HepG2 (cell line): ENCODE data around the gene ALG14. TPM values are rescaled to one million over a fixed set of nuclear protein-coding genes. Genes with fewer than 3 reads are reported as not detected.

Experiments
- ATAC-seq: fragments of 200-7000 bp; cut with Tn5 transposase; 3 replicates; pipeline ENCODE4 v1.9.1; 2020; ENCODE audit warnings: mild to moderate bottlenecking, moderate library complexity
- BruUV-seq: library from RNA; stranded (reverse); fragments of 400-500 nt; replicated peaks from 2 replicates; lab custom pipeline; 2021; lab: Mats Ljungman, UMichigan
- CTCF ChIA-PET: fragments of 300-600 bp; formaldehyde crosslinking; extraction: SDS; loops from one replicate; lab custom pipeline; 2021; ENCODE audit warnings: low total read pairs, inconsistent platforms, low intra/inter-chr PET ratio; lab: Yijun Ruan, JAX
- POLR2A ChIA-PET: fragments of 350-600 bp; sonication (Branson Sonifier 250); formaldehyde crosslinking; loops from one replicate; lab custom pipeline; 2020; ENCODE audit warnings: antibody characterized with exemption, inconsistent platforms; lab: Yijun Ruan, JAX
- DNase-seq: peaks from one replicate; pipeline ENCODE4 v3.0.0-alpha.2; 2015; ENCODE audit warnings: low spot score
- FAIRE-seq: peaks from 3 replicates; lab custom pipeline; 2011; peaks lifted over from hg19 to GRCh38; lab: Jason Lieb, UNC
- H2AFZ ChIP-seq: one replicate; pipeline ENCODE4 v1.6.1; 2011; ENCODE audit warnings: low read length, inconsistent platforms
- H3K27ac ChIP-seq: fragments of 300-600 bp; 3 replicates; pipeline ENCODE4 v1.8.0; 2011; ENCODE audit warnings: mixed run types, mild to moderate bottlenecking, mixed read lengths, low read length, inconsistent platforms; ENCODE audit not compliant: insufficient read depth; ENCODE audit errors: extremely low read length
- H3K27me3 ChIP-seq, 2 experiments: fragments of 200-600 bp in 1 of 2; 2 replicates in 1 of 2; 3 replicates in 1 of 2; pipeline versions ENCODE4 v1.6.0 to v1.8.0; 2011; ENCODE audit warnings: low read length in 2 of 2, mild to moderate bottlenecking in 2 of 2, moderate library complexity in 2 of 2, inconsistent platforms in 1 of 2; ENCODE audit not compliant: insufficient read depth in 2 of 2, control insufficient read depth in 1 of 2
- H3K36me3 ChIP-seq, 2 experiments: fragments of 200-600 bp in 1 of 2; replicated peaks in 1 of 2; 2 replicates in 1 of 2; 3 replicates in 1 of 2; pipeline versions ENCODE4 v1.5.1 to v1.8.0; 2011; ENCODE audit warnings: low read length in 2 of 2, inconsistent platforms in 1 of 2; ENCODE audit not compliant: insufficient read depth in 2 of 2, control insufficient read depth in 1 of 2
- H3K4me1 ChIP-seq: 2 replicates; pipeline ENCODE4 v1.5.1; 2012; ENCODE audit warnings: low read length, inconsistent platforms; ENCODE audit not compliant: insufficient read depth
- H3K4me2 ChIP-seq: 2 replicates; pipeline ENCODE4 v1.6.0; 2011; ENCODE audit warnings: low read depth, low read length, inconsistent platforms
- H3K4me3 ChIP-seq, 3 experiments: fragments of 200-600 bp in 1 of 3; sonication (generic), shearing (Covaris generic) in 1 of 3; replicated peaks in 1 of 3; 2 replicates each; pipeline ENCODE4 v1.5.1; 2011 to 2016; ENCODE audit warnings: low read length in 3 of 3, inconsistent platforms in 2 of 3, low read depth in 2 of 3, mild to moderate bottlenecking in 2 of 3, control low read depth in 1 of 3, mixed read lengths in 1 of 3; ENCODE audit not compliant: insufficient read depth in 1 of 3
- H3K79me2 ChIP-seq: one replicate; pipeline ENCODE4 v1.6.1; 2011; ENCODE audit warnings: low read length, inconsistent platforms; ENCODE audit not compliant: insufficient read depth
- H3K9ac ChIP-seq: 2 replicates; pipeline ENCODE4 v1.6.0; 2011; ENCODE audit warnings: mild to moderate bottlenecking, low read depth, low read length, inconsistent platforms; ENCODE audit not compliant: insufficient read depth
- H3K9me3 ChIP-seq: 2 replicates; pipeline ENCODE4 v1.5.1; 2012; ENCODE audit warnings: mild to moderate bottlenecking, low read length
- H4K20me1 ChIP-seq: 2 replicates; pipeline ENCODE4 v1.6.0; 2011; ENCODE audit warnings: inconsistent platforms, mild to moderate bottlenecking, low read length, moderate library complexity; ENCODE audit not compliant: insufficient read depth
- ARNT ChIP-seq: fragments of 450-650 bp; IDR thresholded peaks from 2 replicates; pipeline ENCODE4 v1.6.1; 2017
- EHMT2 ChIP-seq: fragments of 200-600 bp; sonication (generic); IDR thresholded peaks from 2 replicates; pipeline ENCODE4 v1.7.0; 2017; ENCODE audit warnings: antibody characterized with exemption, low read depth, low read length, borderline replicate concordance
- KDM5A ChIP-seq: fragments of 200-600 bp; sonication (generic); IDR thresholded peaks from 2 replicates; pipeline ENCODE4 v1.7.0; 2018; ENCODE audit warnings: antibody characterized with exemption, mild to moderate bottlenecking, low read length, borderline replicate concordance
- ZNF33B ChIP-seq: sonication (generic); formaldehyde crosslinking; IDR thresholded peaks from 2 replicates; pipeline ENCODE4 v1.5.1; 2020; ENCODE audit warnings: mild to moderate bottlenecking, missing genetic modification reagents
- ZNF567 ChIP-seq: sonication (generic); formaldehyde crosslinking; IDR thresholded peaks from 2 replicates; pipeline ENCODE4 v1.8.1; 2023; ENCODE audit warnings: mild to moderate bottlenecking, missing genetic modification reagents, borderline replicate concordance
- ZNF569 ChIP-seq: sonication (generic); formaldehyde crosslinking; IDR thresholded peaks from 2 replicates; pipeline ENCODE4 v1.5.0; 2020; ENCODE audit warnings: mild to moderate bottlenecking, missing genetic modification reagents, moderate library complexity, borderline replicate concordance
- WGBS: methylation state at CpG from one replicate; pipeline ENCODE4 v1.1.6; 2017; ENCODE audit warnings: low lambda C conversion rate; 5-methylcytosine and 5-hydroxymethylcytosine counted together
- in situ Hi-C: cut with HindIII; loops from 2 replicates; pipeline ENCODE4 v1.10.0; 2017; ENCODE audit warnings: low pct_unique_long_range_greater_than_20kb; ENCODE audit not compliant: extremely low pct_ligation_motif_present
- intact Hi-C: fragments of 100-400 bp; cut with micrococcal nuclease; formaldehyde crosslinking; loops from one replicate; pipeline ENCODE4 v1.10.0; 2022; ENCODE audit not compliant: unreplicated experiment
- polyA plus RNA-seq, 8 experiments: library from polyadenylated mRNA; depleted of rRNA in 3 of 8; stranded (reverse) in 7 of 8; unstranded in 1 of 8; fragments of >200 nt; fragmentation: Illumina TruSeq in 4 of 8; extraction: Trizol in 4 of 8; gene quantifications; 2 replicates each; pipeline versions ENCODE4 v1.2.1 to v1.2.3, GENCODE V29; 2011 to 2016; ENCODE audit warnings: low read depth in 4 of 8, missing spikeins in 1 of 8, mixed read lengths in 1 of 8; ENCODE audit not compliant: insufficient read depth in 1 of 8
- total RNA-seq, 5 experiments: library from RNA; depleted of rRNA; stranded (reverse); fragments of >200 nt; fragmentation: Illumina TruSeq; extraction: Trizol; gene quantifications; 2 replicates each; pipeline ENCODE4 v1.2.3, GENCODE V29; 2016; ENCODE audit warnings: low read depth in 1 of 5

Gene ALG14
- total and polyA plus RNA-seq, 2 of the 13 experiments (the other 11 are each of a cell fraction or from before 2014, with no cell fraction given) = 4.5 to 12.7 TPM

- no peaks in the 10 kb centered on the region for H3K79me2 ChIP-seq
- ATAC-seq = no peak
- H3K27me3 ChIP-seq = no peaks in the 10 kb centered on the region
- DNase-seq = no peak
- ChIA-PET POLR2A (no interaction called here), CTCF (no interaction called here)
- no peak overlapping the region for H3K9ac ChIP-seq
- no peak overlapping the region for H3K4me2 ChIP-seq
- H3K4me1 ChIP-seq = no peaks in the 10 kb centered on the region
- no peaks in the 10 kb centered on the region for H4K20me1 ChIP-seq
- intact Hi-C loops (no loop called here), in situ Hi-C loops (loop anchor here (25.0 kb wide), 1 partner anchor 490 kb away; the partner anchor contains the start of gene F3)
- no peak for TF ChIP-seq ARNT
- TF ChIP-seq ZNF567 (CRISPR knock-in tag) = no peak
- no peak for TF ChIP-seq EHMT2
- FAIRE-seq = no peak
- no TSS peak for BruUV-seq
- no peaks in the 10 kb centered on the region; a peak in 1 of 5 replicates for H3K36me3 ChIP-seq
- H2AFZ ChIP-seq = no peak overlapping the region
- H3K27ac ChIP-seq = no peak overlapping the region
- H3K9me3 ChIP-seq = peaks cover 6% of the 10 kb centered on the region; the same call in 1 of the 2 replicates
- H3K4me3 ChIP-seq = no peak overlapping the region
- 97% methylated on average over 4 of the region's 4 CpGs for WGBS
Observed at GRCh38 chr1:95027046-95027445, 45.7 kb downstream of the ALG14 start.

GRCh38 chr1:95023399-95024043 is 49.2 kb downstream of the ALG14 start:
- H3K9me3 ChIP-seq = no peaks in the 10 kb centered on the region
- TF ChIP-seq KDM5A = no peak
- TF ChIP-seq ZNF569 (CRISPR knock-in tag) = no peak
- no peak for TF ChIP-seq ZNF33B (CRISPR knock-in tag)
- TF ChIP-seq, all 625 proteins: peak for 0
- 97% methylated on average over 3 of the region's 3 CpGs for WGBS
- intact Hi-C loops = no loop called here
- Histone ChIP-seq H3K27me3 (no peaks in the 10 kb centered on the region), H3K27ac (no peak overlapping the region), H3K4me1 (peaks cover 20% of the 10 kb centered on the region), H3K4me3 (no peak overlapping the region), H3K4me2 (no peak overlapping the region), H3K9ac (no peak overlapping the region), H3K36me3 (no peaks in the 10 kb centered on the region), H2AFZ (no peak overlapping the region), H4K20me1 (no peaks in the 10 kb centered on the region), H3K79me2 (no peaks in the 10 kb centered on the region)
- no peak for FAIRE-seq
- BruUV-seq = no TSS peak
- no peak for ATAC-seq
- in situ Hi-C loops = no loop called here
- no peak for DNase-seq
- ChIA-PET CTCF (no interaction called here), POLR2A (no interaction called here)
